ENCODE measurements around the gene SMR3B.

SMR3B gene

DNA sequence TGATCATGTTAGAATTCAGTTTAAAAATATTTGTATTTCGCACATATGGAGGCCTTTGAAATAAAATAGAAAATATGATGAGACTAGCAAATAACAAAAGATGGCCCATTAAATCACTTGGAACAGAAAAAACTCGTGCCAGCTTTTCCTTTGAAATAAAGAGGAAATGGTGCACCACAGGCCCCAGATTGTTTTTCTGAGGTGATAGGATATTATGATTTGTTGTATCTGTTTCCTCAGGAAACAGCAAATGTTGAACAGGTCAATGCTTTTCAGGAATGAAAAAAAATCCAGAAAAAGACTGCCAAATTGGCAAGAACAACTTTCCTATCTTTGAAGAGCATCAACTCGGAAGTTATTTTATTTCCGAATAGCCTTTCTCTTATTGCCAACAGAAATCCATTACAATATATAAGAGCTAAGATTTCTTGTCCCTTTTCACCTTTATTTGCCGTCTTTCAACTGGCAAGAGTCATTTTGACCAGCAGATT lies at the start of gene SMR3B:
SMR3B (plus strand) TSS at position 441 of the 491 bp plus-strand sequence. CDS start 1,380 bp downstream, outside the sequence.
- DNase-seq (ENCODE audit: low read depth in 3 of 3, low spot score in 1 of 3): no peak

- no peak for DNase-seq (ENCODE audit: low read depth in 3 of 3, low spot score in 1 of 3)
Observed at GRCh38 chr4:70334681-70335080, 48.2 kb upstream of the SMR3B start, which contains the start of gene CABS1. TSS of gene CABS1 (plus strand) at chr4:70334981. CDS start at chr4:70335040, 59 bp downstream.

GRCh38 chr4:70336043-70336442 lies 46.9 kb upstream of the SMR3B start:
- no peak for DNase-seq (ENCODE audit: low read depth in 3 of 3, low spot score in 1 of 3)

DNA sequence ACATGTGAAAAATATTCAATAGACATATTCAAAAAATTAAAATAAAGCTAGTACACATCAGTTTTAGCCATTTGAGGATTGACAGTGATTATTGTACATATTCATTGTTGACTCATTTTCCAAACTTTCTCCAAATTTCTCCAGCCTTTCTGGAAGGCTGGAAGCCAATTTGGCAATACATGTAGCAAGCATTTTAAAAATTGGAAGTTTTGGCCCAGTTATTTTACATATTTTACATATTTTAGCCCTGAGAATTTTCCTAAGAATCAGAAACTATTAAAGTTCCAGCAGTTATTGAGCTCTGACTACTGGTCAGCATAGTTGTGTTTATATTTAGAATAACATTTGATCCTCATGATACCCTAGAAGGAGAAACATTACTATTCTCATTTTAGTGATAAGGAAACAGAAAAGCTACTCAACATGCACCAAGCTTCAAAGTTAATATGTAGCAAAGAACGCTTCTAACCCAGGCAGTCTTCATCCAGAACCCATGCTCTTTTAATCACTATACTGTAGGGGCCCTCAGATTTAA lies 45.0 kb upstream of the SMR3B start:
- no peak for DNase-seq (ENCODE audit: low read depth in 3 of 3, low spot score in 1 of 3)

DNA sequence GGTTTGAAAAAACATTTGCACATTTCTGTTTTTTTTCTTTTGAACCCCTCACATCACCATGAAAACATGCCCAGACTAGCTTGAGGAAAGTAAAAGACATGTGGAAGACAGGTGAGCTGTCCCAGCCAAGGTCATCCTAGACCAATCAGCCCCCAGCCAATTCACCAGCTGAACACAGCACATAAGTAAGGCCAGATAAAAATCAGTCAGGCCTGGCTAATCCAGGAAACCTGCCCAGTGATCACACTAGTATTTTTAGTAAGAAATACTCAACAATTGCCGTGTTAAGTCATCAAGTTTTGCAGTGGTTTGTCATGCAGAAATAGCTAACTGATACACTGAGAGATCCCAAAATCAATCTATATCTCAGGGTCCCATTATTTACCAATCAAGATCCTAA lies 26.7 kb upstream of the SMR3B start:
- no peak for DNase-seq (ENCODE audit: low read depth in 3 of 3, low spot score in 1 of 3)

DNA sequence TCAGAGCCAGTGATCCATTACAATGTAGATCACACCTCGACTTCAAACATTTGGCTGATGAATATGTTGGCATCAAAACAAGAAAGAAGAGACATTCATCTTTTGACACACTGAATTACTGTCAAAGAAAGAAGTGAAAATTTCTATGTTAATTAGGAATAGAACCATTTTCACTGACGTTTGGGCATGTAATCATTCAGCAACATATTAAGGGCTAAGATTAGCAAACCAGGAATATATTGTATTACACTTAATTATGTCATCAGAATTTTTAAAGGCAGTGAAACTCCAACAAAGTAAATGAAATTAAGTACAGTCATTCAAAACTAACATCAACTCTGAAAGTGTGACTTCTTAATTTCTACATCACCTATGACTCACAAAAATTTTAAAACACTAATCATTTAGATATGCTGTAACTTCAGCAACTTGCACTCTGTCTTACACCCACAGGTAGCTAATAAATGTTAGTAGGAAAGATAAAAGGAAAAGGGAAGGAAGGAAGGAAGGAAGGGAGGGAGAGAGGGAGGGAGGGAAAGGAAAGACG lies 23.7 kb upstream of the SMR3B start:
- no peak for DNase-seq (ENCODE audit: low read depth in 3 of 3, low spot score in 1 of 3)

- DNase-seq (ENCODE audit: low read depth in 3 of 3, low spot score in 1 of 3): no peak
Observed at GRCh38 chr4:70360460-70360859, 22.5 kb upstream of the SMR3B start, which contains the start of gene SMR3A. TSS of gene SMR3A (plus strand) at chr4:70360760. CDS start at chr4:70362116, 1,356 bp downstream.

- DNase-seq (ENCODE audit: low read depth in 3 of 3, low spot score in 1 of 3): no peak
Observed at GRCh38 chr4:70364002-70364401, 18.9 kb upstream of the SMR3B start.

- DNase-seq (ENCODE audit: low read depth in 3 of 3, low spot score in 1 of 3): no peak
Observed at GRCh38 chr4:70365479-70365878, 17.5 kb upstream of the SMR3B start.

GRCh38 chr4:70367813-70368212 lies 15.1 kb upstream of the SMR3B start:
- no peak for DNase-seq (ENCODE audit: low read depth in 3 of 3, low spot score in 1 of 3)

DNA sequence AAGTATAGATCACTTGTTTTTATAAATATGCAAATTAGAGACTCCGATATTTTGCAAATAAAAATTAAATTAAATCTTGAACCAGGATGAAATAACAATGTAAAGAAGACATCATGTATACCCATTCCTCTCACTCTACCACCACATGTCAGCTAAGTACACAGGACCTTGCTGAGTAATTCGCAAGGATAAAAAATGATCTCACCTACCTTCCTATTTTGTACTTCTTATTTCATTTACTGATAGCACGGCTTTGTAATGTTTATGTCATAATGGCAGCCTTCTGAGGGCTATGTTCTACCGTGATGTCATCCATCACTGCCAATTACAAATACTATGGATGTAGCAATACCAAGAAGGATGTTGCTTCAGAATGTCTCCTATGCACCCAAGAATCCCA lies 10.9 kb upstream of the SMR3B start:
- DNase-seq (ENCODE audit: low read depth in 3 of 3, low spot score in 1 of 3): no peak

DNA sequence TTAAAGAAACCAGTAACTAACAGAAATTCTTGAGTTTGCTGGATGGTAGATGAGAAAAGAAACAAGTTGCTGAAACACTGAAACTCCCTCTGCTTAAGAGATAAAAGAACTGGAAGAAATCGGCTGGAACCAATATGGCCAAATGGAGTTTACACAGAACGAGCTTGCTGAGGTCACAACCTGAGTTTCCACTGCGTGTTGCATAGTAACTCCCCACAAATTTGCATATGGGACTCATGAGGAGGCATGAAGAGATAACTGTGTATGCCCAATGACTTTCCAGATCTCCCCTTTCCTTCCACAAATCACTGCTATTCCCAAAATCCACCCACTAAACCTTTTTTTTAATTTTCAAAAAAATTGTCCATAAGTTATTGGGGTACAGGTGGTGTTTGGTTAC lies 10.2 kb upstream of the SMR3B start:
- DNase-seq (ENCODE audit: low read depth in 3 of 3, low spot score in 1 of 3): no peak

GRCh38 chr4:70380578-70380977 lies 2.4 kb upstream of the SMR3B start:
- DNase-seq (ENCODE audit: low read depth in 3 of 3, low spot score in 1 of 3): no peak

- no peak for DNase-seq (ENCODE audit: low read depth in 3 of 3, low spot score in 1 of 3)
Observed at GRCh38 chr4:70392057-70392776, 9.3 kb downstream of the SMR3B start.

GRCh38 chr4:70397580-70397979 lies 14.6 kb downstream of the SMR3B start, which contains the start of gene OPRPN:
TSS of gene OPRPN (plus strand) at chr4:70397940. CDS start at chr4:70399286, 1,346 bp downstream.
- DNase-seq (ENCODE audit: low read depth in 3 of 3, low spot score in 1 of 3): no peak

DNA sequence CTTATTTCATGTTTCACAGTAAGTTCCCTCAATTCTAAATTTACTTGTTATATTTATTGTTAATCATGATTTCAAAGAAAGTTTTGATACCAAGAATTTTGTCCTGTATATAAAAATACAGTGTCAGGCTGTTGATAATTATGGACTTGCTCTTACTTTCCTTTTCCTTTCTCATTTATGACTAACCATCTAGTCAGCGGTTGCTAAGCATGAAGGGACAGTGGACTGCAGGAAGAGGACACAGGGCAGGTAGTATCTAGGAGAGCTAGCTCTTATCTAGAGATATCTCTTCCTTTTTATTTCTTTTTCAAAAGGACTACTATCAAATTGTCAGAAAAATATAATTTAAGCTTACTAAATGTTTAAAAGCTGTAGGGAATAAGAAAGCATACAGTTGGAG lies 16.4 kb downstream of the SMR3B start:
- DNase-seq (ENCODE audit: low read depth in 3 of 3, low spot score in 1 of 3): no peak

GRCh38 chr4:70402762-70403161 lies 19.8 kb downstream of the SMR3B start:
- DNase-seq (ENCODE audit: low read depth in 3 of 3, low spot score in 1 of 3): no peak

DNA sequence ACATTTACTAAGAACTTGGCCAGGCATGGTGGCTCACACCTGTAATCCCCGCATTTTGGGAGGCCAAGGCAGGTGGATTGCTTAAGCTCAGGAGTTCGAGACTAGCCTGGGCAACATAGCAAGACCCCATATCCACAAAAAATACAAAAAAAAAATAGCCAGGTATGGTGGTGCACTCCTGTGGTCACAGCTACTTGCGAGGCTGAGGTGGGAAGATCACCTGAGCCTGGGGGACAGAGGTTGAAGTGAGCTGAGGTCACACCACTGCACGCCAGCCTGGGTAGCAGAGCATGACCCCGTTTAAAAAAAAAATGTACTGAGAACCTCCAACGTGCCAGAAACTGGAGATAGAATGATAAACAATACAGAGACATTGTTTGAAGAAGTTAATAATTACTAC lies 22.8 kb downstream of the SMR3B start:
- no peak for DNase-seq (ENCODE audit: low read depth in 3 of 3, low spot score in 1 of 3)

- DNase-seq (ENCODE audit: low read depth in 3 of 3, low spot score in 1 of 3): no peak
Observed at GRCh38 chr4:70425306-70425705, 42.4 kb downstream of the SMR3B start.

- DNase-seq (ENCODE audit: low read depth in 3 of 3, low spot score in 1 of 3): no peak
Observed at GRCh38 chr4:70426789-70427188, 43.9 kb downstream of the SMR3B start.

DNA sequence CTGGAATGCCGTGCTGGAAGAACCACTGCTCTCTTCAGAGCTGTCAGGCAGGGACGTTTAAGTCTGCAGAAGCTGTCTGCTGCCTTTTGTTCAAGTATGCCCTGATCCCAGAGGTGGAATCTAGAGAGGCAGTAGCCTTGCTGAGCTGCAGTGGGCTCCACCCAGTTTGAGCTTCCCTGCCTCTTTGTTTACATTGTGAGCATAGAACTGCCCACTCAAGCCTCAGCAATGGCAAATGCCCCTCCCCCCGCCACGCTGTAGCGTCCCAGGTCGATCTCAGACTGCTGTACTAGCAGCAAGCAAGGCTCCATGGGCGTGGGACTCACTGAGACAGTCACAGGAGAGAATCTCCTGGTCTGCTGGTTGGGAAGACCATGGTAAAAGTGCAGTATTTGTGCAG lies 54.3 kb downstream of the SMR3B start:
- DNase-seq (ENCODE audit: low read depth in 3 of 3, low spot score in 1 of 3): no peak

Data from stimulated activated CD4-positive, alpha-beta T cell treated with anti-CD3 and anti-CD28 coated beads, TNF-alpha, amount 100 ng/mL, for 1 hour (primary cell).